ENCODE measurements around the gene TMEM106B. TPM values are rescaled to one million over a fixed set of nuclear protein-coding genes. Genes with fewer than 3 reads are reported as not detected.

The TMEM106B gene
- total RNA-seq, 6 experiments from 2014 or later: 26.9 to 64.5 (median 31.7) TPM

DNA sequence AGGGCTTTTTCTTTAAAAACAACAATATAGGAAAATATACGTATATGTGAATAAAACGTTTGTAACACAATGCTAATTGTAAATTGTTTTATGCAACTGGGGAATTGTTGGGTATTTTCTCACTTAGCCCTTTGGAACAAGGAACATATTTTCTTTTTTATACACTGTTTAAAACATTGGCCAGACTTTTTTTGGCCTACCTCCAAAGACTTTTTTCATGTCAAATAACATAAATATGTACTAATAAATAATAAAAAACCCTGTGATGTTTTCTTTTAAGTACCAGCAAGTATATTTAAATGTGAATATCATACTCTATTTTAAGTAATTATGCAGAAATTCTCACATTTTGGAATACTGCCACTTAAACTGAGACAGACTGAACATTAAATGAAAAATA is 15.7 kb downstream of the TMEM106B start:
- TF ChIP-seq POLR2A (IDR thresholded peaks at IDR 0.05) (no peak), CTCF (IDR thresholded peaks at IDR 0.05) (no peak)
- H3K36me3 ChIP-seq: peaks cover 0 to 23% (median 0%) of the 10 kb centered on the region in 4 donors
- no peak overlapping the region for H3K27ac ChIP-seq
- H3K4me3 ChIP-seq: no peak overlapping the region
- no peaks in the 10 kb centered on the region for H3K4me1 ChIP-seq
- no peak for ATAC-seq
- H3K27me3 ChIP-seq: no peaks in the 10 kb centered on the region
- no peak for DNase-seq
- intact Hi-C loops (cut with DNase I): no loop called here
- H3K9me3 ChIP-seq: no peaks in the 10 kb centered on the region
- 36% methylated on average over 2 of the region's 2 CpGs for WGBS (ENCODE audit: insufficient coverage, low coverage, low lambda C conversion rate, missing lambda C conversion rate)

GRCh38 chr7:12228024-12228423 is 16.9 kb downstream of the TMEM106B start:
- Histone ChIP-seq H3K27ac (no peak overlapping the region), H3K36me3 (peaks cover 0 to 29% (median 0%) of the 10 kb centered on the region in 4 donors), H3K27me3 (no peaks in the 10 kb centered on the region), H3K9me3 (no peaks in the 10 kb centered on the region), H3K4me1 (no peaks in the 10 kb centered on the region), H3K4me3 (no peak overlapping the region)
- intact Hi-C loops (cut with DNase I): no loop called here
- ATAC-seq (no peak), DNase-seq (no peak)
- TF ChIP-seq CTCF (IDR thresholded peaks at IDR 0.05) (no peak), POLR2A (IDR thresholded peaks at IDR 0.05) (no peak)

DNA sequence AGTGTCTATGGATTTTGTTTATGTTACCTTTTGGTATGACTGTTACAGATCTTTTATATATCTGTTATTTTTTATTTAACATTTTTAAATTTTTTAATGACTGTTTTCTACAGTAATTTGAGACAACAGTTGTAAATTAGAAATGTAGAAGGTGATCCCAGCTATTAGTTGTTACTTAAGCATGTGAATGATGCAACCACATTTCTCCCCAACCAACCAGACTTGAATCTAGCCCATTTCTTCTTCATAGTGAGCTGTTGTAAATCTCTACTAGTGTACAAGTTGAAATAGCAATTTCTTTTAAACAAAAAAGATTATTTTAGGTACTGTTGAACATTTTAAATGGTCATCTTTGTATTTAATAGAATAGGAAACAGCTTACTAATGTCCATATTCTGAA is 18.0 kb downstream of the TMEM106B start:
- no peaks in the 10 kb centered on the region for H3K4me1 ChIP-seq
- DNase-seq: no peak
- intact Hi-C loops (cut with DNase I): no loop called here
- H3K4me3 ChIP-seq: no peak overlapping the region
- H3K36me3 ChIP-seq: peaks cover 0 to 28% (median 0%) of the 10 kb centered on the region in 4 donors
- no peak for ATAC-seq
- TF ChIP-seq POLR2A (IDR thresholded peaks at IDR 0.05): no peak
- H3K27me3 ChIP-seq: no peaks in the 10 kb centered on the region
- H3K9me3 ChIP-seq: no peaks in the 10 kb centered on the region
- H3K27ac ChIP-seq: no peak overlapping the region

GRCh38 chr7:12231097-12231496 is 20.0 kb downstream of the TMEM106B start:
- Histone ChIP-seq H3K27me3 (no peaks in the 10 kb centered on the region), H3K9me3 (no peaks in the 10 kb centered on the region), H3K36me3 (peaks cover 0 to 22% (median 0%) of the 10 kb centered on the region in 4 donors), H3K4me1 (no peaks in the 10 kb centered on the region), H3K4me3 (no peak overlapping the region), H3K27ac (no peak overlapping the region)
- ATAC-seq (no peak), DNase-seq (no peak)
- intact Hi-C loops (cut with DNase I): no loop called here
- WGBS (ENCODE audit: insufficient coverage, low coverage, low lambda C conversion rate, missing lambda C conversion rate): 93% methylated on average over 2 of the region's 2 CpGs
- TF ChIP-seq CTCF (IDR thresholded peaks at IDR 0.05): no peak
- no peak for TF ChIP-seq POLR2A (IDR thresholded peaks at IDR 0.05)

DNA sequence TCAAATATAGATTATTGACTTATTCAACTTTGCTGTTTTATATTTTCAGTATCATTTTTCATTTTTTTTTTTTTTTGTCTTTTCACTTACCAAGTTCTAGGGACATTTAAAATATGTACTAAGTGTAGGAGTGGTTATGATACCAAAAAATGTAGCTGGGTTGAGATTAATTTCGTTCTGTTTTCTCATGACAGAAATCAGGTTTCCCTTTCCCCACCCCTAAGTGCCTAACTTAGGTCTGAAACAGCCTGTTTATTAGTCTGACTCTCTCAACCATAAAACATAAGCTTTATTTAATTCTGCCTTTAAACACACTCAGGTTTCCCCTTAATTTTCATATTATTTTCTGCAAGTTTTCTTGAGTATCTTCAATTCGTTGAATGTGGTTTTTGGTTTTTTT is 22.1 kb downstream of the TMEM106B start:
- intact Hi-C loops (cut with DNase I): no loop called here
- ATAC-seq (no peak), DNase-seq (no peak)
- 100% methylated on average over 2 of the region's 2 CpGs for WGBS (ENCODE audit: insufficient coverage, low coverage, low lambda C conversion rate, missing lambda C conversion rate)
- Histone ChIP-seq H3K27ac (no peak overlapping the region), H3K4me1 (no peaks in the 10 kb centered on the region), H3K4me3 (no peak overlapping the region), H3K9me3 (no peaks in the 10 kb centered on the region), H3K27me3 (no peaks in the 10 kb centered on the region), H3K36me3 (peaks cover 0 to 22% (median 1%) of the 10 kb centered on the region in 4 donors)
- no peak for TF ChIP-seq POLR2A (IDR thresholded peaks at IDR 0.05)
- no peak for TF ChIP-seq CTCF (IDR thresholded peaks at IDR 0.05)
